Measurements from ENCODE around the gene ARHGAP11A.

ARHGAP11A gene

GRCh38 chr15:32637704-32638103, 22.4 kb downstream of the ARHGAP11A start:
- Histone ChIP-seq H3K9ac (ENCODE audit: low read length in 2 of 2) (no peak overlapping the region), H3K36me3 (ENCODE audit: control insufficient read depth in 2 of 2, insufficient read depth in 2 of 2, low read length in 2 of 2) (no peaks in the 10 kb centered on the region), H3K27ac (ENCODE audit: low read length) (no peak overlapping the region), H3K4me1 (ENCODE audit: control insufficient read depth, insufficient read depth, low read length) (no peaks in the 10 kb centered on the region), H3K9me3 (ENCODE audit: control insufficient read depth in 2 of 2, low read length in 2 of 2) (no peaks in the 10 kb centered on the region), H3K27me3 (ENCODE audit: control insufficient read depth in 1 of 2, insufficient read depth in 2 of 2, low read length in 2 of 2) (peaks cover 5 to 8% of the 10 kb centered on the region in 2 donors), H3K4me3 (ENCODE audit: low read length in 2 of 2) (no peak overlapping the region)

DNA sequence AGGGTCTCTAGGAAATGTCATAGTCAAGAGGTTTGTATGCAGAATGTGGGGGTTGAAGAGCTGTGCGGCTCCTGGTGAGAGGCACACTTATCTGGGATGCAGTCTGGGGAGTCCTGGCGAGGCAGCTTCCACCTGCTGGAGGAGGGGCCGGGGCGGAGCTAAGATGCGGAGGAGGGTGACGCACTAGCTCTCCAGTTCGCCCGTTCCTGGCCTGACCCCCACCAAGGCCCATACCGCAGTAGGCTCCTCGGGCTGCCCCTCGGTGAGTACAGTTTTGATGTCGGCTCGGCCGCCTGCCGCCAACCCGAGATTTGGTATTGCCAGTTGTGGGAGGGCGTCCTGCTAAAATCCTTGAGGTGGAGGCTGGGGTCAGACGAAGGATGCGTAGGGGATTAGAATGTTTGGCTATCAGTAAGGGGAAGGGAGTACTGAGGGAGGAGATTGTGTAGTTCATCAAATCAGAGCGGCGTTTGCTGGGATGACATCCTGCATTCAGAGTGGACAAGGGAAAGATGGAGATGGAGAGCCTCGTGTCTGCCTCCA, 26.3 kb downstream of the ARHGAP11A start, which contains the start of gene SCG5:
SCG5 (plus strand) TSS at position 194 of the 543 bp plus-strand sequence. CDS start 1,883 bp downstream, outside the sequence.
- Histone ChIP-seq H3K4me3 (ENCODE audit: low read length in 2 of 2) (peak within 1 kb of the TSS in 1 of 2 donors; percentile 44), H3K9me3 (ENCODE audit: control insufficient read depth in 2 of 2, low read length in 2 of 2) (no peaks in the 10 kb centered on the region), H3K36me3 (ENCODE audit: control insufficient read depth in 2 of 2, insufficient read depth in 2 of 2, low read length in 2 of 2) (no peaks in the 10 kb centered on the region), H3K27ac (ENCODE audit: low read length) (no peak within 1 kb of the TSS), H3K4me1 (ENCODE audit: control insufficient read depth, insufficient read depth, low read length) (no peaks in the 10 kb centered on the region), H3K9ac (ENCODE audit: low read length in 2 of 2) (peak within 1 kb of the TSS in 1 of 2 donors; percentile 28), H3K27me3 (ENCODE audit: control insufficient read depth in 1 of 2, insufficient read depth in 2 of 2, low read length in 2 of 2) (peaks cover 7 to 8% of the 10 kb centered on the region in 2 donors)

- H3K4me3 ChIP-seq (ENCODE audit: low read length in 2 of 2): no peak overlapping the region
- no peak overlapping the region for H3K9ac ChIP-seq (ENCODE audit: low read length in 2 of 2)
- H3K9me3 ChIP-seq (ENCODE audit: control insufficient read depth in 2 of 2, low read length in 2 of 2): no peaks in the 10 kb centered on the region
- H3K27me3 ChIP-seq (ENCODE audit: control insufficient read depth in 1 of 2, insufficient read depth in 2 of 2, low read length in 2 of 2): peaks cover 7 to 8% of the 10 kb centered on the region in 2 donors
- H3K27ac ChIP-seq (ENCODE audit: low read length): no peak overlapping the region
- no peaks in the 10 kb centered on the region for H3K36me3 ChIP-seq (ENCODE audit: control insufficient read depth in 2 of 2, insufficient read depth in 2 of 2, low read length in 2 of 2)
- H3K4me1 ChIP-seq (ENCODE audit: control insufficient read depth, insufficient read depth, low read length): no peaks in the 10 kb centered on the region
These were observed 27.5 kb downstream of the ARHGAP11A start for GRCh38 chr15:32642667-32643435.

GRCh38 chr15:32643907-32644445, 28.7 kb downstream of the ARHGAP11A start:
- Histone ChIP-seq H3K9me3 (ENCODE audit: control insufficient read depth in 2 of 2, low read length in 2 of 2) (no peaks in the 10 kb centered on the region), H3K27me3 (ENCODE audit: control insufficient read depth in 1 of 2, insufficient read depth in 2 of 2, low read length in 2 of 2) (peaks cover 7 to 8% of the 10 kb centered on the region in 2 donors), H3K4me3 (ENCODE audit: low read length in 2 of 2) (no peak overlapping the region), H3K4me1 (ENCODE audit: control insufficient read depth, insufficient read depth, low read length) (no peaks in the 10 kb centered on the region), H3K27ac (ENCODE audit: low read length) (no peak overlapping the region), H3K36me3 (ENCODE audit: control insufficient read depth in 2 of 2, insufficient read depth in 2 of 2, low read length in 2 of 2) (no peaks in the 10 kb centered on the region), H3K9ac (ENCODE audit: low read length in 2 of 2) (no peak overlapping the region)

DNA sequence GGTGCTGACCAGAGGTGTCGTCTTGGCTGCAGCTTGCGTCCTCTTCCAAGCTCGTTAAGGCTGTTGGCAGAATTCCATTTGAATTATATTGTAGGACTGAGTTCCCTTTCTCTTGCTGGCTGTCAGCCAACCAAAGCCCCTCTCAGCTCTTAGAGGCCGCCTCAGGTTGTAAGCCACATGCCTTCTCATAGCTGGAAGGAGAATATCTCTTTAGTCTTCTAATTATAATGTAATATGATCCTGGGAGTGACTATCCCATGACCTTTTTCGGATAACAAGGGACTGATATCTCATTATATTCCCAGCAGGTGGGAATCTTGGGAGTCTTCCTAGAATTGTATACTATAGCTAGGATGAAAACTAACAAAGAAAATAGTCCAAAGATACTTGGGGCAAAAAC, 31.0 kb downstream of the ARHGAP11A start:
- Histone ChIP-seq H3K36me3 (ENCODE audit: control insufficient read depth in 2 of 2, insufficient read depth in 2 of 2, low read length in 2 of 2) (no peaks in the 10 kb centered on the region), H3K9ac (ENCODE audit: low read length in 2 of 2) (no peak overlapping the region), H3K27me3 (ENCODE audit: control insufficient read depth in 1 of 2, insufficient read depth in 2 of 2, low read length in 2 of 2) (peaks cover 6 to 7% of the 10 kb centered on the region in 2 donors), H3K4me1 (ENCODE audit: control insufficient read depth, insufficient read depth, low read length) (no peaks in the 10 kb centered on the region), H3K4me3 (ENCODE audit: low read length in 2 of 2) (no peak overlapping the region), H3K27ac (ENCODE audit: low read length) (no peak overlapping the region), H3K9me3 (ENCODE audit: control insufficient read depth in 2 of 2, low read length in 2 of 2) (no peaks in the 10 kb centered on the region)

DNA sequence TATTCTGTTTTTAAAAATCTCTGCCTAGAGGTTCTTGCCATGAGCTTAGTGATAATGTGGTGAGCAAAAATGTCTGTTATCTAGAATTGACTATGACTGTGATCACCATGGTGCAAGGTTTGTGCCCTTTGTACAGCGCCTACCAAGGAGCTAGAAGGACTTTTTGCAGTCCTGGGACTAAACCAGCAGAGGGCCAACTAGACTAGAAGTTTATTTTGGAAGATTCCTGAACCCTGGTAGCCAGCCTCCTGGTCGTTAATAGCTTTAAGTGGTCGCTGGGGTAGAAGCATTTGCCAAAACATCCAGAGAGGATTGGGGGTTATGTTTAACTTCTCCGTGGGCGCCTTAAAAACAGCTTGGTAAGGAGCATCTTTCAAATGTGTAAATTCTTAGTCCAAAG, 34.0 kb downstream of the ARHGAP11A start:
- no peaks in the 10 kb centered on the region for H3K9me3 ChIP-seq (ENCODE audit: control insufficient read depth in 2 of 2, low read length in 2 of 2)
- H3K27ac ChIP-seq (ENCODE audit: low read length): no peak overlapping the region
- no peaks in the 10 kb centered on the region for H3K27me3 ChIP-seq (ENCODE audit: control insufficient read depth in 1 of 2, insufficient read depth in 2 of 2, low read length in 2 of 2)
- H3K9ac ChIP-seq (ENCODE audit: low read length in 2 of 2): no peak overlapping the region
- no peak overlapping the region for H3K4me3 ChIP-seq (ENCODE audit: low read length in 2 of 2)
- no peaks in the 10 kb centered on the region for H3K36me3 ChIP-seq (ENCODE audit: control insufficient read depth in 2 of 2, insufficient read depth in 2 of 2, low read length in 2 of 2)
- no peaks in the 10 kb centered on the region for H3K4me1 ChIP-seq (ENCODE audit: control insufficient read depth, insufficient read depth, low read length)

DNA sequence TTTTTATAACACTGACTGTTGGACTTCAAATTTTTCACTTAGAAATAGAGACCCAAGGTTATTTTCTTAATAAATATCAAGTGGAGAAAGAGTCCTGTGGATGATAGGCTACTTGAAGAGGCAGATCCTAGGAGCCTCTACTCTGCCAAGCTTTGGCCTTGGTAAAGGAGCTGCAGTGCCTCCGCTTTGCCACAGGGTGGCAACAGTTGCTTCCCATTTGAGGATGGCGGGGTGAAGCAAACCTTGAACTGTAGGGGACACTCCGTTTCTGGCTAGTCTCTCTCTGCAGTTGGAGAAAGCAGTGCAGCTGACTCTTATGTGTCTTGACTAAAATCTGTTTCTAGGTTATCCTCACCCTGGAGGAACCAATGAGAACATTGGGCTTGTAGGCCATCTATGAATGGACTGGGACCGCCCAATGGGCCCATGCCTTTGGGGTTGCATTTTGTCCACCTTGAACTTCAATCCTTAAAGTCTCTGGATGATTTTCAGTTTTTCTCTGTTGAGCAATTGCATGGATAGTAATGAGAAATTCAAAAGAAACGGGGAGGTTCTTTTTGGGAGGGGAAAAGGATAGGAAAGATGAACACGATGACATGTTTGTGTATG, 36.0 kb downstream of the ARHGAP11A start:
- no peak overlapping the region for H3K9ac ChIP-seq (ENCODE audit: low read length in 2 of 2)
- no peaks in the 10 kb centered on the region for H3K27me3 ChIP-seq (ENCODE audit: control insufficient read depth in 1 of 2, insufficient read depth in 2 of 2, low read length in 2 of 2)
- no peaks in the 10 kb centered on the region for H3K36me3 ChIP-seq (ENCODE audit: control insufficient read depth in 2 of 2, insufficient read depth in 2 of 2, low read length in 2 of 2)
- no peak overlapping the region for H3K27ac ChIP-seq (ENCODE audit: low read length)
- H3K4me3 ChIP-seq (ENCODE audit: low read length in 2 of 2): no peak overlapping the region
- H3K4me1 ChIP-seq (ENCODE audit: control insufficient read depth, insufficient read depth, low read length): no peaks in the 10 kb centered on the region
- H3K9me3 ChIP-seq (ENCODE audit: control insufficient read depth in 2 of 2, low read length in 2 of 2): no peaks in the 10 kb centered on the region

DNA sequence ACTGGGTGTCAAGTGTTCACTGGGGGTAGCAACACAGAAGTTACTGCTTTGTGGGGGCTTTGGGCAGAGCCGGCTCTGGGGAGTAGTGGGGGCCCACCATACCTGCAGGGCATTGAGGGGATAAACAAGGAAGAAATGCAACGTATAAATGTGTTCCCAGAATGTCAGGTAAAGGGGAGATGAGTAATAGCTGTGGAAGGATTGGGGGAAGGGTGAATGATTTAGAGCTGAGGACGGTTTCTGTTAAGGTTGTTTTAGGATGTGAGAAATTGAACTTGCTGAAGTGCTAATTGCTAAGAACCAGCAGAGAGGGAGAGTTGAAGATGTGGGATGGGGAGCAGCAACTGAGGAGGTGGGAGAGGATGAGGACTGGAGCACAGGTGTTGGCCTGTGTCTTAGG, 36.9 kb downstream of the ARHGAP11A start:
- Histone ChIP-seq H3K9ac (ENCODE audit: low read length in 2 of 2) (no peak overlapping the region), H3K27ac (ENCODE audit: low read length) (no peak overlapping the region), H3K4me1 (ENCODE audit: control insufficient read depth, insufficient read depth, low read length) (no peaks in the 10 kb centered on the region), H3K27me3 (ENCODE audit: control insufficient read depth in 1 of 2, insufficient read depth in 2 of 2, low read length in 2 of 2) (no peaks in the 10 kb centered on the region), H3K9me3 (ENCODE audit: control insufficient read depth in 2 of 2, low read length in 2 of 2) (no peaks in the 10 kb centered on the region), H3K4me3 (ENCODE audit: low read length in 2 of 2) (no peak overlapping the region), H3K36me3 (ENCODE audit: control insufficient read depth in 2 of 2, insufficient read depth in 2 of 2, low read length in 2 of 2) (no peaks in the 10 kb centered on the region)

DNA sequence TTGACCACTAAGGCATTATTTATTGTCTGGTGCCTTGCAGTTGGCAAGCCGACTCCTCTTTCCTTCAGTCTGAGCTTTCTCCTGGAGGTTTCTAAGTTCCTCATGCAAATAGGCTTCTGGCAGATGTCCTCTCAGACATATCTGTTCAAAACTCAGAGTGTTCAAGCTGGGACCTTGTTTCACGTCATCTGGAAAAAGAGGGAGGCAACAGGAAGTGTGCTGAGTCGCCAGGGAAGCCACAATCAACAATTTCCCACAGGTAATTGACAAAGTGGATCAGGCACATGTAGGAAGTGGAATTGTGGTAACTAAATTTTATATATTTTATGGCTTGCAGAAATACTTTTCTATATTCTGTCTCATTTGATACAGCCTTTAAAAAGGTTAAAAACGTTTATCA, 40.8 kb downstream of the ARHGAP11A start:
- Histone ChIP-seq H3K27me3 (ENCODE audit: control insufficient read depth in 1 of 2, insufficient read depth in 2 of 2, low read length in 2 of 2) (no peaks in the 10 kb centered on the region), H3K4me1 (ENCODE audit: control insufficient read depth, insufficient read depth, low read length) (peaks cover 12% of the 10 kb centered on the region), H3K27ac (ENCODE audit: low read length) (no peak overlapping the region), H3K9me3 (ENCODE audit: control insufficient read depth in 2 of 2, low read length in 2 of 2) (no peaks in the 10 kb centered on the region), H3K36me3 (ENCODE audit: control insufficient read depth in 2 of 2, insufficient read depth in 2 of 2, low read length in 2 of 2) (no peaks in the 10 kb centered on the region), H3K4me3 (ENCODE audit: low read length in 2 of 2) (no peak overlapping the region), H3K9ac (ENCODE audit: low read length in 2 of 2) (no peak overlapping the region)

- Histone ChIP-seq H3K36me3 (ENCODE audit: control insufficient read depth in 2 of 2, insufficient read depth in 2 of 2, low read length in 2 of 2) (no peaks in the 10 kb centered on the region), H3K27ac (ENCODE audit: low read length) (no peak overlapping the region), H3K4me3 (ENCODE audit: low read length in 2 of 2) (no peak overlapping the region), H3K9me3 (ENCODE audit: control insufficient read depth in 2 of 2, low read length in 2 of 2) (no peaks in the 10 kb centered on the region), H3K4me1 (ENCODE audit: control insufficient read depth, insufficient read depth, low read length) (peaks cover 12% of the 10 kb centered on the region), H3K27me3 (ENCODE audit: control insufficient read depth in 1 of 2, insufficient read depth in 2 of 2, low read length in 2 of 2) (no peaks in the 10 kb centered on the region), H3K9ac (ENCODE audit: low read length in 2 of 2) (no peak overlapping the region)
These were observed 41.2 kb downstream of the ARHGAP11A start for GRCh38 chr15:32656496-32656895.

Data from stomach smooth muscle (tissue), 2 donors.